Suprapubic skin (tissue), 4 donors: ENCODE results near the gene NFATC2.

Source experiments
- POLR2A ChIP-seq, 2 donors: fragments of 450-650 bp; IDR thresholded peaks; one replicate each; pipeline ENCODE4 v1.6.1; 2017; ENCODE audit warnings: antibody characterized with exemption in 2 of 2, mild to moderate bottlenecking in 2 of 2, moderate library complexity in 2 of 2
- POLR2AphosphoS5 ChIP-seq, 3 donors: sonication (generic); formaldehyde crosslinking; IDR thresholded peaks; one replicate each; pipeline ENCODE4 v1.6.1; 2017; ENCODE audit warnings: antibody characterized with exemption in 3 of 3
- TF ChIP-seq, protein P1 (sequence below), 2 donors: fragments of 200-600 bp in 1 of 2; fragments of 450-650 bp in 1 of 2; sonication (generic) in 1 of 2; IDR thresholded peaks; one replicate each; pipeline ENCODE4 v1.5.1; 2016 to 2019; ENCODE audit warnings: antibody characterized with exemption in 2 of 2, mild to moderate bottlenecking in 1 of 2, moderate library complexity in 1 of 2

DNA sequence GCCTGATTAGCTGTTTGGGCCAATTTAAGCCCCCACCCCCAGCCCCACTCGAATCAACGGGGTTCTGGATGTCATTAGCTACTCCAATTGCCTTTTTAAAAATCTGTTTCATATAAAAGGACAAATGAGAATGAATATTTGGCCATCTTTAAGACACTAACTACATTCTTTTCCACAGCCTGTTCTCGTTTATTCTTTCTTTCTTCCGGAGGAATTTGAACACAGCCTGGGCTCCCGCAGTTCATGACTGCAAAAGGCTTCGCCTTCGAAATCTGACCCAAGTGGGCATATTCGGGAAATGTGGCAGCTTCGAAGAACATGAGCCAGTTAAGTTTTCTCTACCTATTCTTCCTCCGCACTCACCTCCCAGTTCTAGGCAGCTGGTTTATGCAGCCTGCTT lies 49.4 kb upstream of the NFATC2 start:
- TF ChIP-seq, protein P1, sequence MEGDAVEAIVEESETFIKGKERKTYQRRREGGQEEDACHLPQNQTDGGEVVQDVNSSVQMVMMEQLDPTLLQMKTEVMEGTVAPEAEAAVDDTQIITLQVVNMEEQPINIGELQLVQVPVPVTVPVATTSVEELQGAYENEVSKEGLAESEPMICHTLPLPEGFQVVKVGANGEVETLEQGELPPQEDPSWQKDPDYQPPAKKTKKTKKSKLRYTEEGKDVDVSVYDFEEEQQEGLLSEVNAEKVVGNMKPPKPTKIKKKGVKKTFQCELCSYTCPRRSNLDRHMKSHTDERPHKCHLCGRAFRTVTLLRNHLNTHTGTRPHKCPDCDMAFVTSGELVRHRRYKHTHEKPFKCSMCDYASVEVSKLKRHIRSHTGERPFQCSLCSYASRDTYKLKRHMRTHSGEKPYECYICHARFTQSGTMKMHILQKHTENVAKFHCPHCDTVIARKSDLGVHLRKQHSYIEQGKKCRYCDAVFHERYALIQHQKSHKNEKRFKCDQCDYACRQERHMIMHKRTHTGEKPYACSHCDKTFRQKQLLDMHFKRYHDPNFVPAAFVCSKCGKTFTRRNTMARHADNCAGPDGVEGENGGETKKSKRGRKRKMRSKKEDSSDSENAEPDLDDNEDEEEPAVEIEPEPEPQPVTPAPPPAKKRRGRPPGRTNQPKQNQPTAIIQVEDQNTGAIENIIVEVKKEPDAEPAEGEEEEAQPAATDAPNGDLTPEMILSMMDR (IDR thresholded peaks at IDR 0.05): no peak
- TF ChIP-seq POLR2A (IDR thresholded peaks at IDR 0.05): no peak
- TF ChIP-seq POLR2AphosphoS5 (IDR thresholded peaks at IDR 0.05): no peak
